ENCODE results near the gene CLEC10A. TPM values are rescaled to one million over a fixed set of nuclear protein-coding genes. Genes with fewer than 3 reads are reported as not detected.
"Not testable (repeated sequence)": the region's sequence is repeated elsewhere in the genome, so short reads cannot be mapped to it uniquely, and the experiment has no call there.

The CLEC10A gene
- total and polyA plus RNA-seq, 7 donors: 9.1 to 17.6 (median 15.3) TPM

DNA sequence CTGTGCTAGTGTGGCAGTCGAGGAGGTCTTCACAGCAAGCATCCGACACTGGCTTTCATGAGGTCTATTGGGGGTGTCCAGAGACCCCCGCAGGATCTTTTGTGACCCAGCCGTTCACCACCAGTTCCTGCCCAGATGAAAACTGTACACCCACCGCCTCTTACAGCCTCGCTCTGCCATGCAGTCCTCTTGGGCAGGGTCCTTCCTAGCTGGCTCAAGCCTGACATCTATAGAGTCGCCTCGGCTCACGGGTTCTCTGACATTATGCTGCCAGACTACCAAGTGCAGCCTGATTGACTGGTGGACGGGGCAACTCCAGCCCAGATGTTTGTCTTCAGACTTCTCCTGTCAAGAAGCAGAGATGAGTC, 14.6 kb upstream of the CLEC10A start:
- 85% methylated on average over 10 of the region's 10 CpGs for WGBS, 2 donors
- no peak for TF ChIP-seq POLR2A (IDR thresholded peaks at IDR 0.05)
- no peak for TF ChIP-seq POLR2AphosphoS5 (IDR thresholded peaks at IDR 0.05)
- no peak for TF ChIP-seq EP300 (IDR thresholded peaks at IDR 0.05)
- TF ChIP-seq, protein P1, sequence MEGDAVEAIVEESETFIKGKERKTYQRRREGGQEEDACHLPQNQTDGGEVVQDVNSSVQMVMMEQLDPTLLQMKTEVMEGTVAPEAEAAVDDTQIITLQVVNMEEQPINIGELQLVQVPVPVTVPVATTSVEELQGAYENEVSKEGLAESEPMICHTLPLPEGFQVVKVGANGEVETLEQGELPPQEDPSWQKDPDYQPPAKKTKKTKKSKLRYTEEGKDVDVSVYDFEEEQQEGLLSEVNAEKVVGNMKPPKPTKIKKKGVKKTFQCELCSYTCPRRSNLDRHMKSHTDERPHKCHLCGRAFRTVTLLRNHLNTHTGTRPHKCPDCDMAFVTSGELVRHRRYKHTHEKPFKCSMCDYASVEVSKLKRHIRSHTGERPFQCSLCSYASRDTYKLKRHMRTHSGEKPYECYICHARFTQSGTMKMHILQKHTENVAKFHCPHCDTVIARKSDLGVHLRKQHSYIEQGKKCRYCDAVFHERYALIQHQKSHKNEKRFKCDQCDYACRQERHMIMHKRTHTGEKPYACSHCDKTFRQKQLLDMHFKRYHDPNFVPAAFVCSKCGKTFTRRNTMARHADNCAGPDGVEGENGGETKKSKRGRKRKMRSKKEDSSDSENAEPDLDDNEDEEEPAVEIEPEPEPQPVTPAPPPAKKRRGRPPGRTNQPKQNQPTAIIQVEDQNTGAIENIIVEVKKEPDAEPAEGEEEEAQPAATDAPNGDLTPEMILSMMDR (IDR thresholded peaks at IDR 0.05): no peak
- Histone ChIP-seq H3K27me3 (peaks cover 0 to 10% (median 0%) of the 10 kb centered on the region in 3 donors), H3K9me3 (no peaks in the 10 kb centered on the region), H3K4me3 (no peak overlapping the region), H3K27ac (no peak overlapping the region), H3K36me3 (no peaks in the 10 kb centered on the region), H3K4me1 (no peaks in the 10 kb centered on the region)
- DNase-seq: no peak
- intact Hi-C loops (cut with DNase I): no loop called here

DNA sequence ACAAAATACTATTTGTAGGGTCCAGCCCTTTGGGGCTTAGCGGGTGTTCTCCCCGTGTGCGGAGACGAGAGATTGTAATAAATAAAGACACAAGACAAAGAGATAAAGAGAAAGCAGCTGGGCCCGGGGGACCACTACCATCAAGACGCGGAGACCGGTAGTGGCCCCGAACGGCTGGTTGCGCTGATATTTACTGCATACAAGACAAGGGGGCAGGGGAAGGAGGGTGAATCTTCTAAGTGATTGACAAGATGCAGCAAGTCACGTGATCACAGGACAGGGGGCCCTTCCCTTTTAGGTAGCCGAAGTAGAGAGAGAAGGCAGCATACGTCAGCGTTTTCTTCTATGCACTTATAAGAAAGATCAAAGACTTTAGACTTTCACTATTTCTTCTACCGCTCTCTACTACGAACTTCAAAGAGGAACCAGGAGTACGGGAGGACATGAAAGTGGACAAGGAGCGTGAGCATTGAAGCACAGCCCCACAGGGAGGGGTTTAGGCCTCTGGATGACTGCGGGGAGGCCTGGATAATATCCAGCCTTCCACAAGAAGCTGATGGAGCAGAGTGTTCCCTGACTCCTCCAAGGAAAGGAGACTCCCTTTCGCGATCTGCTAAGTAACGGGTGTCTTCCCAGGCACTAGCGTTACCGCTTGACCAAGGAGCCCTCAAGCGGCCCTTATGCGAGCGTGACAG, 11.4 kb upstream of the CLEC10A start:
- DNase-seq; H3K27ac ChIP-seq; H3K36me3 ChIP-seq; intact Hi-C loops (cut with DNase I); H3K9me3 ChIP-seq; H3K4me1 ChIP-seq; H3K4me3 ChIP-seq: not testable (repeated sequence)
- 84 to 86% methylated on average over 23 to 26 of the region's 28 CpGs for WGBS, 2 donors
- peaks cover 0 to 10% (median 0%) of the 10 kb centered on the region in 3 donors for H3K27me3 ChIP-seq

DNA sequence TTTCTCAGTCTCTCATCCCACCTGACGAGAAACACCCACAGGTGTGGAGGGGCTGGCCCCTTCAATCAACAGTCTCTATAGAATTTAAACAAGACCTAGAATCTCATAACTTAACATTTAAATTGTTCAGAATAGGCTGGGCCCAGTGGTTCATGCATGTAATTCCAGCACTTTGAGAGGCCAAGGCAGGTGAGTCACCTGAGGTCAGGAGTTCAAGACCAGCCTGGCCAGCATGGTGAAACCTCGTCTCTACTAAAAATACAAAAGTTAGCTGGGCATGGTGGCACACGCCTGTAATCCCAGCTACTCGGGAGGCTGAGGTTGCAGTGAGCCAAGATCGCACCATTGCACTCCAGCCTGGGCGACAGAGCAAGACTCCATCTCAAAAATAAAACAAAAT, 9.5 kb upstream of the CLEC10A start:
- H3K27ac ChIP-seq; DNase-seq; H3K9me3 ChIP-seq; intact Hi-C loops (cut with DNase I); H3K36me3 ChIP-seq; H3K4me3 ChIP-seq; H3K4me1 ChIP-seq: not testable (repeated sequence)
- peaks cover 0 to 14% (median 0%) of the 10 kb centered on the region in 3 donors for H3K27me3 ChIP-seq
- 89 to 96% methylated on average over 6 of the region's 6 CpGs for WGBS, 2 donors

DNA sequence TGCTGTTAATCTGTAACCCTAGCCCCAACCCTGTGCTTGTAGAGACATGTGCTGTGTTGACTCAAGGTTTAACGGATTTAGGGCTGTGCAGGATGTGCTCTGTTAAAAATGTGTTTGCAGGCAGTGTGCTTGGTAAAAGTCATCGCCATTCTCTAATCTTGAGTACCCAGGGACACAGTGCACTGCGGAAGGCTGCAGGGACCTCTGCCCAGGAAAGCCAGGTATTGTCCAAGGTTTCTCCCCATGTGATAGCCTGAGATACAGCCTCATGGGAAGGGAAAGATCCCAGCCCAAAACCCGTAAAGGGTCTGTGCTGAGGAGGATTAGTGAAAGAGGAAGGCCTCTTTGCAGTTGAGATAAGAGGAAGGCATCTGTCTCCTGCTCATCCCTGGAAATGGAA, 8.4 kb upstream of the CLEC10A start:
- H3K27ac ChIP-seq; H3K9me3 ChIP-seq; H3K4me1 ChIP-seq; H3K36me3 ChIP-seq; H3K4me3 ChIP-seq; intact Hi-C loops (cut with DNase I); DNase-seq: not testable (repeated sequence)
- WGBS, 2 donors: 39 to 64% methylated on average over 4 of the region's 4 CpGs
- peaks cover 0 to 14% (median 0%) of the 10 kb centered on the region in 3 donors for H3K27me3 ChIP-seq

DNA sequence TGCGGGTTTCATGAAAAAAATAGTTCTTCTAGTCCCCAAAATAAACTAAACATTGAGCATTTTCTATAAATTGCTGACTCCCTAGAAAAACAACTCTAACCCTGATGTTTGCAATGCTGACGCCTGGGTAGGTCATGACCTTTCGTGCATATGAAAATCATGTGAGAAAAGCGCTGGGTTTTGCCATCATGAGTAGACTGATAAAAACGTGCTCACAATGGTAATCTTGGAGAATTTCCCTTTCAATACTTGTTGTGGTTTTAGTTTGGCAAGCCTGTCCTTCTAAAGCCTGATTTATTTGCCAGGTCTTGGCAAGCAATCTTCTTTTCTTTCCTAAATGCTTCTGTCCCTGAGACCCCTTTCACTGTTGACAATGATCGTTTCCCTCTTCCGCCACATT, 4.0 kb upstream of the CLEC10A start:
- no peak overlapping the region for H3K27ac ChIP-seq
- H3K36me3 ChIP-seq: no peaks in the 10 kb centered on the region
- DNase-seq: no peak
- H3K4me1 ChIP-seq: no peaks in the 10 kb centered on the region
- H3K27me3 ChIP-seq: peaks cover 0 to 4% (median 0%) of the 10 kb centered on the region in 3 donors
- H3K9me3 ChIP-seq: no peaks in the 10 kb centered on the region
- TF ChIP-seq EP300 (IDR thresholded peaks at IDR 0.05) (no peak), POLR2A (IDR thresholded peaks at IDR 0.05) (no peak)
- TF ChIP-seq, protein P1 (IDR thresholded peaks at IDR 0.05): no peak
- WGBS, 2 donors: 43 to 53% methylated on average over 7 of the region's 7 CpGs
- intact Hi-C loops (cut with DNase I): no loop called here
- H3K4me3 ChIP-seq: no peak overlapping the region

DNA sequence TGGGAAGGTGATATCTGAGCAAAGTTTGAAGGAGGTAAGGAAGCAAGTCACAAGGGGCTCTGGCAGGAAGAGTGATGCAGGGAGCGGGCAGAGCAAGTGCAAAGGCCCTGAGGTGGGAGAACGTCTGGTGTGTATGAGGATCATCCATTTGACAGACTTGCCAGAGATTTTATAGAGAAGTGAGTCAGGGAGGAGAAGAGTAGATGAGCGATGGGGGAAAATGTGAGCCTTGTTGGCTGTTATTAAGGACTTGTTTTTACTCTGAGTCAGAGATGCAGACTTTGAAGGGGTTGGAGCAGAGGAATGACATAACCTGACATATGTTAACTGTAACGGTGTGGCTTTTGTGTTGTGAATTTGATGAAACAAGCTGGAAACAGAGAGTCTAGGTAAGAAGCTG, 3.5 kb upstream of the CLEC10A start:
- intact Hi-C loops (cut with DNase I): no loop called here
- 78 to 82% methylated on average over 4 of the region's 4 CpGs for WGBS, 2 donors
- H3K4me1 ChIP-seq: no peaks in the 10 kb centered on the region
- H3K9me3 ChIP-seq: no peaks in the 10 kb centered on the region
- no peak overlapping the region for H3K27ac ChIP-seq
- no peak for TF ChIP-seq POLR2AphosphoS5 (IDR thresholded peaks at IDR 0.05)
- DNase-seq: no peak
- H3K36me3 ChIP-seq: no peaks in the 10 kb centered on the region
- H3K27me3 ChIP-seq: peaks cover 0 to 4% (median 0%) of the 10 kb centered on the region in 3 donors
- no peak overlapping the region for H3K4me3 ChIP-seq

DNA sequence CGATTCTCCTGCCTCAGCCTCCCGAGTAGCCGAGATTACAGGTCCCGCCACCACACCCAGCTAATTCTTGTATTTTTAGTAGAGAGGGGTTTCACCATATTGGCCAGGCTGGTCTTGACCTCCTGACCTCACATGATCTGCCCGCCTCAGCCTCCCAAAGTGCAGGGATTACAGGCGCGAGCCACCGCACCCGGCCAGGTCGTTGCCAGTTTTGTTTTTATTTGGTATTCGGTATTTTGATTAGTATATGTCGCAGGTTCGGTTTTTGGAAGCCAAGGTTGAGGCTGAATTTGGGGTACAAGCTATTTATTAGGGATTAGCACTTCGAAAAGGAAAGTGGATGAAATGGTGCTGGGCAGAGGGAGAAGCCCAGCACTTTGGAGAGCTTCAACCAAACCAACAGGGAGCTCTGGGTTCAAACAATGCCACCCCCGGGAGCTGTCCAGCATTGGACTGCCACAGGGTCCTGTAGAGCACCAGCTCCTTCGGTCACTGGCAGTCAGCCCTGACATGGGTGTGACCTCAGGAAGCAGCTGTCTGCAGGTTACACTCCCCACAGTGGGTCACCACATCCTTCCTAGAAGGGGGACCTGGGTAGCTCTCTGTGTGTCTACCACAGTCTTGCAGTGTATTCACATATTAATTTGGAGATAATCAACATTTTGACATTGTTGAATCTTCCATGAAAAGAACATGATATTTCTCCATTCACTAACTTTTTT, 1.5 kb upstream of the CLEC10A start:
- Histone ChIP-seq H3K27me3 (peaks cover 0 to 4% (median 0%) of the 10 kb centered on the region in 3 donors), H3K36me3 (no peaks in the 10 kb centered on the region), H3K4me1 (no peaks in the 10 kb centered on the region), H3K4me3 (no peak overlapping the region), H3K9me3 (no peaks in the 10 kb centered on the region), H3K27ac (no peak overlapping the region)
- intact Hi-C loops (cut with DNase I): no loop called here
- 81 to 84% methylated on average over 16 of the region's 16 CpGs for WGBS, 2 donors
- DNase-seq: no peak
- TF ChIP-seq POLR2AphosphoS5 (IDR thresholded peaks at IDR 0.05) (no peak), POLR2A (IDR thresholded peaks at IDR 0.05) (no peak), EP300 (IDR thresholded peaks at IDR 0.05) (no peak)
- TF ChIP-seq, protein P1 (IDR thresholded peaks at IDR 0.05): no peak

Data from sigmoid colon (tissue), 7 donors.